ENCODE measurements around the gene ZBTB5. TPM values are rescaled to one million over a fixed set of nuclear protein-coding genes. Genes with fewer than 3 reads are reported as not detected.
"Not testable (repeated sequence)": the region's sequence is repeated elsewhere in the genome, so short reads cannot be mapped to it uniquely, and the experiment has no call there.

The ZBTB5 gene
- total RNA-seq, 2 experiments from 2014 or later, result 8.3 to 9.3 TPM

DNA sequence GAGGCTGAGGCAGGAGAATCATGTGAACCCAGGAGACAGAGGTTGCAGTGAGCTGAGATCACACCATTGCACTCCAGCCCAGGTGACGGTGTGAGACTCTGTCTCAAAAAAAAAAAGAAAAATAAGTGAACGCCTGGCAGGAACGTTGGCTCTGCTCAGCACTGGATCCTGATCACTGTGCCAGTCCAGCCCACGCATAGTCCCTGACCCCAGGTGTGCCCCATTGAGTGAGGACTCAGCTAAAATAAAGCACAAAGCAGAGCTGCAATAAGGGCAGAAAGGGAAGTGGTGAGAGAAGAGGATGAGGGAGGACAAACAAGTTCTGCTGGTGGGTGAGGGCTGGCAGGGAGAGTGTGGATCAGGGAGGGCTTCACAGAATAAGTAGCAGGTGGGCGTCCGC is 38.4 kb downstream of the ZBTB5 start:
- intact Hi-C loops (cut with micrococcal nuclease), result no loop called here
- ChIA-PET CTCF (interaction anchor here (0.7 to 1.2 kb wide), 2 partner anchors 11 to 31 kb away, joined by 3 to 5 read pairs; no protein-coding TSS in a partner anchor), POLR2A (no interaction called here)
- no peaks in the 10 kb centered on the region for H3K9me3 Mint-ChIP-seq
- no peak for DNase-seq
- H3K27me3 Mint-ChIP-seq, result no peaks in the 10 kb centered on the region
- peaks cover 28% of the 10 kb centered on the region for H3K4me1 Mint-ChIP-seq (ENCODE audit: low read depth)
- H3K27ac Mint-ChIP-seq, result no peak overlapping the region
- no peak overlapping the region for H3K4me3 Mint-ChIP-seq
- peaks cover 15% of the 10 kb centered on the region for H3K36me3 Mint-ChIP-seq

DNA sequence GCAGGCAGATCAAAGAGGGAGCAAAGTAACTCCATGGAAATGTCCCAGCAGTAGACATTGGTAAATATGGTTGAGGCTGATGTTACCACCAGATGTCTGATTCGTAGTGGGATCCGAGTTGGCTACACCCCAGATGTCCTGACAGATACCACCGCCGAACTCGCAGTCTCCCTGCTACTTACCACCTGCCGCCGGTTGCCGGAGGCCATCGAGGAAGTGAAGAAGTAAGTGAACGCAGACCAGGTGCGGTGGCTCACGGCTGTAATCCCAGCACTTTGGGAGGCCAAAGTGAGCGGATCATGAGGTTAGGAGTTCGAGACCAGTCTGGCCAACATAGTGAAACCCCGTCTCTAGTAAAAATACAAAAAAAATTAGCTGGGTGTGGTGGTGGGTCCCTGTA is 38.8 kb downstream of the ZBTB5 start:
- peak overlapping the region; percentile 58 for H3K27ac Mint-ChIP-seq
- intact Hi-C loops (cut with micrococcal nuclease); H3K27me3 Mint-ChIP-seq; POLR2A ChIA-PET; H3K9me3 Mint-ChIP-seq; H3K4me3 Mint-ChIP-seq; DNase-seq: not testable (repeated sequence)
- H3K36me3 Mint-ChIP-seq, result peaks cover 15% of the 10 kb centered on the region
- H3K4me1 Mint-ChIP-seq (ENCODE audit: low read depth), result peaks cover 29% of the 10 kb centered on the region
- CTCF ChIA-PET, result interaction anchor here (0.7 to 1.2 kb wide), 3 partner anchors 11 to 31 kb away, joined by 3 to 5 read pairs (median 3); no protein-coding TSS in a partner anchor

DNA sequence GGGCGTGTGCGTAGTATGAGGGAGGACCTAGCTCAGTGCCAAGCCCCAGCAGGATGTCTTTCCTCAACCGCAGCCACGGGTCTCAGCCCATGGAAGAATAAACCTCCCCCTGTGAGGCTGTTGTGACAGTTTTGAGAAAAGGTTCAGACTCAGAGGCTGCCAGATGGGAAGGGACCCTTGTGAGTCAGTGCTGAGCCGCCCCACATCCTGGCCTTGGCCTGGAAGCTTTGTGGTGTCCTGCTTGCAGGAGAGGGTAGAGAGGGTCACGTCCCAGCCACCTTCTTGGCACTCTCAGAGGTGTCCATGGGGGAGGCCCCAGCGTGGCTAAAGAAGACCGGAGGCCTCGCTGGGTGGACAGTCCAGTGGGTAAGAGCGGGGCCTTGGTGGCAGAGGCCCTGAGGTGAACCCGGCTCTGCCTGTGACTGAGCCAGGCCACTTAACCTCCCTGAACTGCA is 39.9 kb downstream of the ZBTB5 start:
- ChIA-PET POLR2A (no interaction called here), CTCF (interaction anchor here (1.2 kb wide), 1 partner anchor 14 kb away, joined by 3 read pairs; no protein-coding TSS in a partner anchor)
- intact Hi-C loops (cut with micrococcal nuclease), result no loop called here
- Mint-ChIP-seq H3K9me3 (no peaks in the 10 kb centered on the region), H3K27ac (peak overlapping the region; percentile 8), H3K27me3 (no peaks in the 10 kb centered on the region), H3K4me3 (no peak overlapping the region), H3K36me3 (peaks cover 15% of the 10 kb centered on the region), H3K4me1 (ENCODE audit: low read depth) (peaks cover 29% of the 10 kb centered on the region)
- no peak for DNase-seq

- POLR2A ChIA-PET, result no interaction called here
- Mint-ChIP-seq H3K9me3 (no peaks in the 10 kb centered on the region), H3K27me3 (no peaks in the 10 kb centered on the region), H3K27ac (no peak overlapping the region), H3K4me1 (ENCODE audit: low read depth) (peaks cover 29% of the 10 kb centered on the region), H3K4me3 (no peak overlapping the region), H3K36me3 (peaks cover 15% of the 10 kb centered on the region)
- no peak for DNase-seq
- intact Hi-C loops (cut with micrococcal nuclease), result no loop called here
- CTCF ChIA-PET, result interaction anchor here (0.9 kb wide), 1 partner anchor 13 kb away, joined by 3 read pairs; no protein-coding TSS in a partner anchor
These were observed 40.5 kb downstream of the ZBTB5 start for GRCh38 chr9:37424686-37425297.

DNA sequence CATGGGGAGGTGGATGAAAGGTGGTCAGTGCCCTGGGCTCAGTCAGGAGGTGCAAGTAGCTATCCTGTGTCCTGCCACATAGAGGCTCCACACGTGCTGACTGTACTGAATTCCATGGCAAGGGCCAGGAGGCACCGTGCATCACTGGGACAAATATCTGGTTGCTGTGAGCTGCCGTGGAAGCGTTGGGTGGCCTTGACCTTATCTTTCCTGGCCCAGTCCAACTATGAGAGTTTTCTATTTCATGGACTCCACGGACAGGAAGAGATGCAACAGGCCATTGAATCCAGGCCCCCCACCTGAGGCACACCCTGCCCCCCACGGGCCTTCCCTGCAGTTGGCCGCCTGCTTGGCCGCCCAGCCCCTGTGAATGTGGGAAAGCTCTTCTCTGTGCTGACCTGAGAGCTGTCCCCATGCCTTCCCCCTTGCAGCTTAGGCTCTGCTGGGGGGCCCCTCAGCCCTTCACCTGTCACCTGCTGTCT is 41.0 kb downstream of the ZBTB5 start:
- Mint-ChIP-seq H3K4me1 (ENCODE audit: low read depth) (peaks cover 29% of the 10 kb centered on the region), H3K27ac (no peak overlapping the region), H3K9me3 (no peaks in the 10 kb centered on the region), H3K27me3 (no peaks in the 10 kb centered on the region), H3K36me3 (peaks cover 15% of the 10 kb centered on the region), H3K4me3 (peak overlapping the region; percentile 80)
- intact Hi-C loops (cut with micrococcal nuclease), result no loop called here
- DNase-seq, result no peak
- CTCF ChIA-PET, result interaction anchor here (0.9 to 1.1 kb wide), 3 partner anchors 9 to 552 kb away, joined by 3 read pairs; no protein-coding TSS in a partner anchor
- POLR2A ChIA-PET, result no interaction called here

DNA sequence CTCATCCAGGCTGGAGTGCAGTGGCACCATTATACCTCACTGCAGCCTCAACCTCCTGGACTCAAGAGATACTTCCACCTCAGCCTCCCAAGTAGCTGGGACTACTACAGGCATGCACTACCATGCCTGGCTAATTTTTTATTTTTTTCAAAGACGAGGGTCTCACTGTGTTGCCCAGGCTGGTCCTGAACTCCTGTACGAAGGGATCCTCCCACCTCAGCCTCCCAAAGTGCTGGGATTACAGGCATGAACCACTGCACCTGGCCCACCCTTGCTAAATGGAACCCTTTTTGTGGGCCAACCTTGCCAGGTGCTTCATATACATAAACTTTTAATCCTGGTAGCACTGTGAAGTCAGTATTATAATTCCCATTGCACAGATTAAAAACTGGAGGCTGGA is 41.7 kb downstream of the ZBTB5 start:
- ChIA-PET POLR2A (no interaction called here), CTCF (interaction anchor here (1.0 to 1.1 kb wide), 3 partner anchors 8 to 551 kb away, joined by 3 read pairs; no protein-coding TSS in a partner anchor)
- Mint-ChIP-seq H3K9me3 (no peaks in the 10 kb centered on the region), H3K36me3 (peaks cover 14% of the 10 kb centered on the region), H3K27me3 (no peaks in the 10 kb centered on the region), H3K4me3 (peak overlapping the region; percentile 80), H3K27ac (peak overlapping the region; percentile 86), H3K4me1 (ENCODE audit: low read depth) (peaks cover 29% of the 10 kb centered on the region)
- no peak for DNase-seq
- intact Hi-C loops (cut with micrococcal nuclease), result no loop called here

GRCh38 chr9:37422289-37423104 is 42.8 kb downstream of the ZBTB5 start, which contains the start of gene GRHPR:
Gene GRHPR, plus strand, starts transcription at chr9:37422696. Its CDS starts 55 bp downstream, at chr9:37422751.
- Mint-ChIP-seq H3K27me3 (no peaks in the 10 kb centered on the region), H3K27ac (peak within 1 kb of the TSS; percentile 86), H3K4me3 (peak within 1 kb of the TSS; percentile 80), H3K4me1 (ENCODE audit: low read depth) (peaks cover 29% of the 10 kb centered on the region), H3K36me3 (peaks cover 12% of the 10 kb centered on the region), H3K9me3 (no peaks in the 10 kb centered on the region)
- DNase-seq, result peak; percentile 93
- ChIA-PET CTCF (interaction anchor here (0.7 to 1.5 kb wide), 3 partner anchors 7 to 427 kb away, joined by 3 to 9 read pairs (median 3); no protein-coding TSS in a partner anchor), POLR2A (interaction anchor here (0.6 to 1.5 kb wide), 5 partner anchors 11 to 42 kb away, joined by 3 to 9 read pairs (median 3); partner anchors contain the start of gene ZBTB5)
- intact Hi-C loops (cut with micrococcal nuclease), result loop anchor here (1.0 kb wide), 2 partner anchors 11 to 43 kb away; partner anchors contain the start of gene ZBTB5

DNA sequence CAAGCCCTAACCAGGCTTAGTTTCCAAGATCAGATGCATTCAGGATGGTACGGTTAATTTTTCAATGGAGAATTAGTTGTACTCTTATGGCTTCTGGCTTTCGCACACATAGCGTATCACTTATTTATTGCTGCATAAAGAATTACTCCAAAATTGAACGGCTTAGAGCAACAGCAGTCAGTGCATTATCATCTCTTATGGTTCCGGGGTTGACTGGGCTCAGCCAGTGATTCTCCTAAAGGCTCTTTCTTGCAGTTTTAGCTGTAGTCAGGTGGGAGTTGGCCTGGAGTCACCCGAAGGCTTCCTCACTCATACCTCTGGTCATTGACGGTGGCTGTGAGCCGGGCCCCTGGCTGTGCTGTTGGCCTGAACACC is 43.3 kb downstream of the ZBTB5 start:
- intact Hi-C loops (cut with micrococcal nuclease), result loop anchor here (1.0 kb wide), 2 partner anchors 11 to 43 kb away; partner anchors contain the start of gene ZBTB5
- Mint-ChIP-seq H3K27me3 (no peaks in the 10 kb centered on the region), H3K9me3 (no peaks in the 10 kb centered on the region), H3K4me3 (peak overlapping the region; percentile 80), H3K27ac (peak overlapping the region; percentile 86), H3K36me3 (peaks cover 9% of the 10 kb centered on the region), H3K4me1 (ENCODE audit: low read depth) (peaks cover 29% of the 10 kb centered on the region)
- CTCF ChIA-PET, result interaction anchor here (0.7 to 1.5 kb wide), 2 partner anchors 11 to 426 kb away, joined by 3 to 9 read pairs; no protein-coding TSS in a partner anchor
- POLR2A ChIA-PET, result interaction anchor here (0.6 to 1.5 kb wide), 6 partner anchors 11 to 434 kb away, joined by 3 to 9 read pairs (median 3); partner anchors contain the start of gene ZBTB5
- no peak for DNase-seq

GRCh38 chr9:37420271-37421215 is 44.7 kb downstream of the ZBTB5 start:
- Mint-ChIP-seq H3K27me3 (no peaks in the 10 kb centered on the region), H3K36me3 (no peaks in the 10 kb centered on the region), H3K27ac (no peak overlapping the region), H3K4me3 (no peak overlapping the region), H3K9me3 (no peaks in the 10 kb centered on the region), H3K4me1 (ENCODE audit: low read depth) (peaks cover 23% of the 10 kb centered on the region)
- no peak for DNase-seq
- intact Hi-C loops (cut with micrococcal nuclease), result no loop called here
- POLR2A ChIA-PET, result no interaction called here
- CTCF ChIA-PET, result interaction anchor here (1.4 kb wide), 1 partner anchor 10 kb away, joined by 5 read pairs; no protein-coding TSS in a partner anchor

GRCh38 chr9:37419204-37419603 is 46.0 kb downstream of the ZBTB5 start:
- ChIA-PET CTCF (interaction anchor here (0.6 to 1.4 kb wide), 2 partner anchors 8 to 102 kb away, joined by 3 to 5 read pairs; no protein-coding TSS in a partner anchor), POLR2A (no interaction called here)
- intact Hi-C loops (cut with micrococcal nuclease), result no loop called here
- Mint-ChIP-seq H3K27me3 (peaks cover 6% of the 10 kb centered on the region), H3K4me1 (ENCODE audit: low read depth) (peaks cover 21% of the 10 kb centered on the region), H3K27ac (no peak overlapping the region), H3K9me3 (no peaks in the 10 kb centered on the region), H3K36me3 (no peaks in the 10 kb centered on the region), H3K4me3 (no peak overlapping the region)
- no peak for DNase-seq
